Upper lobe of left lung (tissue), 4 donors: Measurements from ENCODE around the gene MRPS18A.

Experiments
- POLR2A ChIP-seq, 4 donors: fragments of 450-650 bp; IDR thresholded peaks; one replicate each; pipeline ENCODE4 v1.5.1; 2016 to 2017; ENCODE audit warnings: antibody characterized with exemption in 4 of 4, mild to moderate bottlenecking in 2 of 4
- TF ChIP-seq, protein P1 (sequence below), 6 experiments: fragments of 450-650 bp in 4 of 6; fragments of 200-600 bp in 2 of 6; sonication (generic) in 2 of 6; IDR thresholded peaks; one replicate each; pipeline ENCODE4 v1.5.1; 2016 to 2019; ENCODE audit warnings: antibody characterized with exemption in 6 of 6

- no peak for TF ChIP-seq POLR2A (IDR thresholded peaks at IDR 0.05)
- TF ChIP-seq, protein P1, sequence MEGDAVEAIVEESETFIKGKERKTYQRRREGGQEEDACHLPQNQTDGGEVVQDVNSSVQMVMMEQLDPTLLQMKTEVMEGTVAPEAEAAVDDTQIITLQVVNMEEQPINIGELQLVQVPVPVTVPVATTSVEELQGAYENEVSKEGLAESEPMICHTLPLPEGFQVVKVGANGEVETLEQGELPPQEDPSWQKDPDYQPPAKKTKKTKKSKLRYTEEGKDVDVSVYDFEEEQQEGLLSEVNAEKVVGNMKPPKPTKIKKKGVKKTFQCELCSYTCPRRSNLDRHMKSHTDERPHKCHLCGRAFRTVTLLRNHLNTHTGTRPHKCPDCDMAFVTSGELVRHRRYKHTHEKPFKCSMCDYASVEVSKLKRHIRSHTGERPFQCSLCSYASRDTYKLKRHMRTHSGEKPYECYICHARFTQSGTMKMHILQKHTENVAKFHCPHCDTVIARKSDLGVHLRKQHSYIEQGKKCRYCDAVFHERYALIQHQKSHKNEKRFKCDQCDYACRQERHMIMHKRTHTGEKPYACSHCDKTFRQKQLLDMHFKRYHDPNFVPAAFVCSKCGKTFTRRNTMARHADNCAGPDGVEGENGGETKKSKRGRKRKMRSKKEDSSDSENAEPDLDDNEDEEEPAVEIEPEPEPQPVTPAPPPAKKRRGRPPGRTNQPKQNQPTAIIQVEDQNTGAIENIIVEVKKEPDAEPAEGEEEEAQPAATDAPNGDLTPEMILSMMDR (IDR thresholded peaks at IDR 0.05), result no peak
Observed at GRCh38 chr6:43647613-43648012, 40.0 kb downstream of the MRPS18A start.
